Measurements from ENCODE around the gene MEGF11.
A peak's percentile ranks its signal among the peaks of the same experiment; 100 is the strongest.
"Not testable (repeated sequence)": the region's sequence is repeated elsewhere in the genome, so short reads cannot be mapped to it uniquely, and the experiment has no call there.

MEGF11 gene

GRCh38 chr15:65885668-65886218, 367.8 kb downstream of the MEGF11 start:
- no peak for DNase-seq (ENCODE audit: low read depth)

DNA sequence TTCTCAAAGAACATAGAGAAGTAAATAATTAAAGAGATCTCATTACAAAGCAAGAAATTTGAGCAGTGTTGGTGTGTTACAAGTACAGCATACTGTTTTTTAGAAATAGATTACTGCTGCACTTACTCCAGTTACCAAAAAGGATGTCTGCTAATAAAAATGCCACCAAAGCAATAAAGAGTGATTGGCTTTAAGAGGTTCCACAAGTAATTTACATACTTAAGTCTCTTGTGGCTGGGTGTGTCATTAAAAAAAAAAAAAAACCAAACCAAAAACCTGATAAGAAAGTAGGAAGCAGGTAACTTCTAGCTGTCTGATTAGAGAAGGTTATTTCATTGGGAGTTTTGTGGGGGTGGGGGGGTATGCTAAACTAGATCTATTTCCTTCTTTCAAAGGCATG, 369.0 kb downstream of the MEGF11 start:
- no peak for DNase-seq (ENCODE audit: low read depth)

- DNase-seq (ENCODE audit: low read depth): no peak
Measured at GRCh38 chr15:65883571-65883970, 370.0 kb downstream of the MEGF11 start.

GRCh38 chr15:65881766-65882434, 371.6 kb downstream of the MEGF11 start:
- no peak for DNase-seq (ENCODE audit: low read depth)

GRCh38 chr15:65877749-65878148, 375.8 kb downstream of the MEGF11 start:
- no peak for DNase-seq (ENCODE audit: low read depth)

- no peak for DNase-seq (ENCODE audit: low read depth)
Measured at GRCh38 chr15:65875458-65875857, 378.1 kb downstream of the MEGF11 start.

DNA sequence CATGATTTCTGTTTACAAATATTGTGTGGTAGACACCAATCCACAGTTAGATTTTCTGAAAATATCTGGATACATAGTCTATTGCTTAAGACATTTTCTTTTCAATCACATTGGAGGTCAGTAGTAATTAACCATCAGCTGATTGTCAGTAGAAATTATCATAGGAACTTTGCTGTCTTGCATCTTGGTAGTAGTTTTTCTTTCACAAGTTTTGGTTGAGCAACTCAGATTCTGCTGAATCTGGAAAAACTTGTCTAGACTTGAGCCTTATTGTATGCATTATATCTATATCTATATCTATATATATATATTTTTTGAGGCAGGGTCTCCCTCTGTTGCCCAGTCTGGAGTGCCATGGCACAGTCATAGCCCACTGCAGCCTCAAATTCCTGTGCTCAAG, 380.3 kb downstream of the MEGF11 start:
- no peak for DNase-seq (ENCODE audit: low read depth)

- not testable (repeated sequence) for DNase-seq (ENCODE audit: low read depth)
Measured at GRCh38 chr15:65872596-65872995, 381.0 kb downstream of the MEGF11 start.

- not testable (repeated sequence) for DNase-seq (ENCODE audit: low read depth)
Measured at GRCh38 chr15:65871886-65872285, 381.7 kb downstream of the MEGF11 start.

DNA sequence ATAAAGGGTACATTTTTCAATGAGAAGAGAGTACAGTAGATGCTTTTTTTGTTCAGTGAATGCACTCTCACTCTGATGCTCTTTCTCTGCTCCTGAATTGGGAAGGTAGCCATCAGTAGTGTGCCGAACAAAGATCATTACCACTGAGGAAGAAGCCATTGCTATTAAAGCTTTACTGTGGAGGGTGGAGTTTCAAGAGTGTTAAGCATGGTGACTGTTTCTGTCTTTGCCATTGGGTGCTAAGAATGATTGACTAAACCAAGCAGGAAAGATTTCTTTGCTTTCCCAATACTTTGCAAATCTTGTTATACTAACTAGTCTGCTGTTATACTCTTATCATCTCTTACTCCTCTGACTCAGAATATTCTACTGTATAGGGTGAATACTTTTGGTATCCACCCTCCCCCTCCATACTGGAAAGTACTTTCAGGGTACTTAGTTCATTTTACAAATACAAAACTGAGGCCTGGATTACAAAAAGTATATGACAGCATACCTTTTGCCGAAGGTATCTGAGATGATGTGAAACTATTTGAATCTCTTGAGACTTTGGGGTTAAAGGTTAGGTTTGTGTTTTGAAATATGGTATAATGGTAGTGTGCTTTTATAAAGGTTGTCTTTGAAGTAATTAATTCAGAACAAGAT, 382.5 kb downstream of the MEGF11 start:
- no peak for DNase-seq (ENCODE audit: low read depth)

DNA sequence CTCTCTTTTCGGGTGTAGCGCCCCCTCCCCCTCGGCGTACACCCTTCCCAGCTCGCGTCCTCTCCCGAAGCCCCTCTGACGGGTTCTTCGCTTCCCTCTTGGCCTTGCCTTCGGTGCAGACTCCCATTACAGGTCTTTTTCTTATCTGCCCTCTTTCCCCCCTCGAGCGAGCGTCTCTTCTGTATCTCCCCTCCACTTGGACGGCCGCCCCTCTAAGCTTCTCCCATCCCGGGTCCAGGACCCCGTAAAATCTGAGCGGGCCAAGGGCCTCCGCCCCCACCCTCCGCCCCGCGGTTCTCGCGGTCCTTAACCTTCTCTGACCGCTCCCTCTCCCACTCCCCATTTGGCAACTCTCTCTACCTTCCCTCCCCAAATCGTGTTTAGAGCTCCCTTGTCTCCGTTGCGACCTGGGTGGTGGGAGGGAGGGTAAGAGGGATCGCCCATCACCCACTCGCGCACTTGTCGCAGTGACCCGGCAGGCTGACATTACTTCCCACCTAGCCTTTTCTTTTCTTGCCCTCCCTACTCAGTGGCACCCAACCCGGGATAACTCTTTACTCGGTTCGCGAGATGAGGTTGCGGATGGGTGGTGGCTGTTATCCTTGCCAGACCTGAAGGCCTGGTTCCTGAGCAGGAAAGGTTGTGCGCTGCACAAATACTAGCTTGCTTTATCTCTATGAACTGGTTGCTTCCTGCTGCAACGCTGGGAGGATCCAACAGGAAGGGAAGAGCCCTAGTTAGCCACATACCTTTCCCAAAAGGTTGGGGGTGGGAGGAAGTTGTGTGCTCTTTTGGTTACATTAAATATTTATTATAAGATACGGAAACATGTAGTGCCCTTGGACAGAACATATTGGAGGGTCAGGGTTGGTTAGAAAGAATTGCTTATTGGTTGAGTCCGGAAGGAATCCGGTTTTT, 383.3 kb downstream of the MEGF11 start:
- no peak for DNase-seq (ENCODE audit: low read depth)

DNA sequence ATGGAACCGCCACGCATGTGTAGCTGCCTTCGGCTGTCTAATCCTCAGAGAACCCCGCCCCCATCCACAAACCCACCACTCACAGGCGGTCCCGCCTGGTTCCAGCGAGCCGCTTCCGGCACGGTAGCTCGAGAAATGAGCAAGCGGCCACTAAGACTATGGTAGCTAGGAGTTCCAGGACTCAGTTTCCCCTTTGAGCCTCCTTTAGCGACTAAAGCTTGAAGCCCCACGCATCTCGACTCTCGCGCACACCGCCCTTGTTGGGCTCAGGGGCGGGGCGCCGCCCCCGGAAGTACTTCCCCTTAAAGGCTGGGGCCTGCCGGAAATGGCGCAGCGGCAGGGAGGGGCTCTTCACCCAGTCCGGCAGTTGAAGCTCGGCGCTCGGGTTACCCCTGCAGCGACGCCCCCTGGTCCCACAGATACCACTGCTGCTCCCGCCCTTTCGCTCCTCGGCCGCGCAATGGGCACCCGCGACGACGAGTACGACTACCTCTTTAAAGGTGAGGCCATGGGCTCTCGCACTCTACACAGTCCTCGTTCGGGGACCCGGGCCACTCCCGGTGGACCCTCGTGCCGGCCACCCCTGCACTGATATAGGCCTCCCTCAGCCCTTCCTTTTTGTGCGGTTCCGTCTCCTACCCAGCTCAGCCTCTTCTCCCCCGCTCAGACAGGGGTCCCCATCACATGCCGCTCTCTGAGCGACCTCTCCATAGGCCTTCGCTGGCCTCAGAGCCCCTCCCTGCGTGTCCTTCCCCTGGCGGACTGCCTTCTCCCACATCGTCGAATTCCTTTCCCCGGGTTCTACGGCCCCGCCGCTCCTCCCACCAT, 384.2 kb downstream of the MEGF11 start, which contains the start of gene RAB11A:
Gene RAB11A, plus strand, starts transcription at position 366 of the 828 bp plus-strand sequence. Its CDS starts 95 bp downstream, at position 461.
- peak; percentile 90 for DNase-seq (ENCODE audit: low read depth)

GRCh38 chr15:65868546-65869125, 384.9 kb downstream of the MEGF11 start:
- DNase-seq (ENCODE audit: low read depth): no peak

GRCh38 chr15:65867933-65868332, 385.6 kb downstream of the MEGF11 start:
- not testable (repeated sequence) for DNase-seq (ENCODE audit: low read depth)

GRCh38 chr15:65867244-65867643, 386.3 kb downstream of the MEGF11 start:
- no peak for DNase-seq (ENCODE audit: low read depth)

- DNase-seq (ENCODE audit: low read depth): no peak
Measured at GRCh38 chr15:65863106-65863505, 390.4 kb downstream of the MEGF11 start.

- DNase-seq (ENCODE audit: low read depth): peak; percentile 9
Measured at GRCh38 chr15:65862682-65863081, 390.9 kb downstream of the MEGF11 start.

GRCh38 chr15:65857718-65858402, 395.7 kb downstream of the MEGF11 start:
- DNase-seq (ENCODE audit: low read depth): no peak

DNA sequence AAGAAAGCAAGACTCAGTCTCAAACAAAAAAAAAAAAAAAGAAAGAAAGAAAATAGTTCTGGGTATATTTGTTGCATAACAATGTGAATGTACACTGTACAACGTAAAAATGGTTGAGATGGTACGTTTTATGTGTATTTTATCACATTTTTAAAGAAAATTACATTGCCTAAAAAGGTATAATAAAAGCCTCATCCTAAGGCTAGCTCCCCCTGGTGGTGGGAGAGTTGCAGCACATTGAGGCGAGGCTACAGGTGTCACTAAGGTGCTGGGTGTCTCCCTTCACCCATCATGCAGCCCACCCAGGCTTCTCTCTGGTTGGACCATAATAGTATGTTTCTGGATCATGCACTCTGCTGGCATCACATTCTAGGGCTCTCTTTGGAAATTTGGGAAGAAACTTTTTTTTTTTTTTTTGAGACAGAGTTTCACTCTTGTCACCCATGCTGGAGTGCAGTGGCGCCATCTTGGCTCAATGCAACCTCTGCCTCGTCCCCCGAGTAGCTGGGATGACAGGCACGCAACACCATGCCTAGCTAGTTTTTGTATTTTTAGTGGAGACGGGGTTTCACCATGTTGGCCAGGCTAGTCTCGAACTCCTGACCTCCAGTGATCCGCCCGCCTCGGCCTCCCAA, 396.6 kb downstream of the MEGF11 start:
- peak; percentile 64 for DNase-seq (ENCODE audit: low read depth)

- DNase-seq (ENCODE audit: low read depth): no peak
Measured at GRCh38 chr15:65851981-65852380, 401.6 kb downstream of the MEGF11 start.
